Muscle of leg (tissue), 16 donors: ENCODE measurements around the gene IFNGR1. TPM values are rescaled to one million over a fixed set of nuclear protein-coding genes. Genes with fewer than 3 reads are reported as not detected.

Experiments
- DNase-seq: peaks from one replicate; pipeline ENCODE4 v3.0.0; 2013
- H3K27ac ChIP-seq: one replicate; pipeline ENCODE4 v1.5.1; 2013; ENCODE audit warnings: mild to moderate bottlenecking, low read length, control low read depth
- H3K27me3 ChIP-seq: one replicate; pipeline ENCODE4 v1.6.1; 2013; ENCODE audit warnings: low read length; ENCODE audit not compliant: control insufficient read depth, insufficient read depth
- H3K36me3 ChIP-seq: one replicate; pipeline ENCODE4 v1.6.1; 2013; ENCODE audit warnings: low read length; ENCODE audit not compliant: control insufficient read depth, insufficient read depth
- H3K4me1 ChIP-seq: one replicate; pipeline ENCODE4 v1.6.1; 2013; ENCODE audit warnings: low read length; ENCODE audit not compliant: control insufficient read depth, insufficient read depth
- H3K4me3 ChIP-seq: one replicate; pipeline ENCODE4 v1.5.1; 2013; ENCODE audit warnings: low read length, control low read depth
- H3K9me3 ChIP-seq: replicated peaks from 2 replicates; pipeline ENCODE4 v1.6.1; 2013; ENCODE audit warnings: low read depth, low read length; ENCODE audit not compliant: control insufficient read depth
- WGBS: methylation state at CpG from one replicate; pipeline ENCODE4 v1.1.5; 2013; ENCODE audit warnings: missing lambda C conversion rate; ENCODE audit not compliant: insufficient coverage; 5-methylcytosine and 5-hydroxymethylcytosine counted together
- long read RNA-seq, 11 donors: transcript quantifications; one replicate each; lab custom pipeline, GENCODE V29; 2026
- polyA plus RNA-seq, 8 donors: library from polyadenylated mRNA; unstranded; fragments of 120-200 nt; gene quantifications; one replicate each; pipeline versions ENCODE4 v1.2.1 to v1.2.3, GENCODE V29; 2013; ENCODE audit warnings: inconsistent platforms in 1 of 8, low replicate concordance in 1 of 8; ENCODE audit not compliant: insufficient read length in 8 of 8, insufficient read depth in 1 of 8
- total RNA-seq: library from RNA; stranded (reverse); fragments of 120-200 nt; gene quantifications from one replicate; pipeline ENCODE4 v1.2.4, GENCODE V29; 2013

IFNGR1 gene
- total RNA-seq (55.2 TPM), polyA plus RNA-seq (10 to 100 TPM; 41.8 to 50.1 (median 45.1) TPM)
- long read RNA-seq, donor 1, partial matches to known transcripts: 0 of 4 reads
- long read RNA-seq, donor 1, other reads (novel, unspliced or antisense): 0 of 4 reads
- long read RNA-seq, donor 2, partial matches to known transcripts: 0 of 3 reads
- long read RNA-seq, donor 2, other reads (novel, unspliced or antisense): 0 of 3 reads
- long read RNA-seq, donor 3, transcript IFNGR1-201 (7 exons, 2,139 nt): major isoform, 30 of 31 reads
- long read RNA-seq, donor 3, partial matches to known transcripts: 0 of 31 reads
- long read RNA-seq, donor 3, other reads (novel, unspliced or antisense): 0 of 31 reads
- long read RNA-seq, donor 4, transcript IFNGR1-201 (7 exons, 2,139 nt): major isoform, 15 of 15 reads
- long read RNA-seq, donor 4, partial matches to known transcripts: 0 of 15 reads
- long read RNA-seq, donor 4, other reads (novel, unspliced or antisense): 0 of 15 reads
- long read RNA-seq, donor 5, transcript IFNGR1-201 (7 exons, 2,139 nt): major isoform, 45 of 47 reads
- long read RNA-seq, donor 5, partial matches to known transcripts: 0 of 47 reads
- long read RNA-seq, donor 5, other reads (novel, unspliced or antisense): 0 of 47 reads
- long read RNA-seq, donor 6, transcript IFNGR1-201 (7 exons, 2,139 nt): major isoform, 32 of 38 reads
- long read RNA-seq, donor 6, partial matches to known transcripts: 5 of 38 reads
- long read RNA-seq, donor 6, other reads (novel, unspliced or antisense): 0 of 38 reads
- long read RNA-seq, donor 7, transcript IFNGR1-201 (7 exons, 2,139 nt): major isoform, 19 of 20 reads
- long read RNA-seq, donor 7, partial matches to known transcripts: 0 of 20 reads
- long read RNA-seq, donor 7, other reads (novel, unspliced or antisense): 0 of 20 reads
- long read RNA-seq, donor 8, transcript IFNGR1-201 (7 exons, 2,139 nt): major isoform, 12 of 12 reads
- long read RNA-seq, donor 8, partial matches to known transcripts: 0 of 12 reads
- long read RNA-seq, donor 8, other reads (novel, unspliced or antisense): 0 of 12 reads
- long read RNA-seq, donor 9, transcript IFNGR1-201 (7 exons, 2,139 nt): major isoform, 14 of 14 reads
- long read RNA-seq, donor 9, partial matches to known transcripts: 0 of 14 reads
- long read RNA-seq, donor 9, other reads (novel, unspliced or antisense): 0 of 14 reads
- long read RNA-seq, donor 10, transcript IFNGR1-201 (7 exons, 2,139 nt): major isoform, 27 of 33 reads
- long read RNA-seq, donor 10, partial matches to known transcripts: 6 of 33 reads
- long read RNA-seq, donor 10, other reads (novel, unspliced or antisense): 0 of 33 reads
- long read RNA-seq, donor 11, transcript IFNGR1-201 (7 exons, 2,139 nt): major isoform, 11 of 12 reads
- long read RNA-seq, donor 11, partial matches to known transcripts: 0 of 12 reads
- long read RNA-seq, donor 11, other reads (novel, unspliced or antisense): 0 of 12 reads

- Histone ChIP-seq H3K4me3 (peak within 1 kb of the TSS; percentile 84), H3K36me3 (no peaks in the 10 kb centered on the region), H3K4me1 (peaks cover 25% of the 10 kb centered on the region), H3K27ac (peak within 1 kb of the TSS; percentile 98), H3K9me3 (no peaks in the 10 kb centered on the region), H3K27me3 (no peaks in the 10 kb centered on the region)
- WGBS: 0% methylated on average over 45 of the region's 64 CpGs
- peak; percentile 98 for DNase-seq
Observed at GRCh38 chr6:137218917-137219663, at the start of gene IFNGR1. IFNGR1 (minus strand) TSS chr6:137219385; CDS start chr6:137219327, 58 bp downstream.

DNA sequence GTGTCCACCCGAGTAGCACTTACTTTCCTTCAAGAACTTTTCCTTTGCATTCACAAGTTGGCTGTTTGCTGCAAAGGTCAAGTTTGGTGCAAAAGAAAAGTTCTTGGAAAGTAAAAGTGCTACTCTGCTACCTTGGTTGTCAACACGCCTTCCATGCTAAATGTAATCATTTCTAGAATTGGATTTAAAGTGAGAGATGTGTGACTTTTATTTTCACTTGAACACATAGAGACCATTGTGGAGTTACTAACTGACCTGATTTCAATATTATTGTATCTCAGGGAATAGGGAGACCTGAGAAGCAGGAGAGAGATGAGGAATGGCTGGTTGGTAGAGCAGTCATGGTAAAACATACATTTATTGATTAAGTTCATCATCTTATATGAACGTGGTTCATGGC lies 49.7 kb upstream of the IFNGR1 start:
- H3K27ac ChIP-seq: no peak overlapping the region
- DNase-seq: no peak
- H3K9me3 ChIP-seq: no peaks in the 10 kb centered on the region
- H3K27me3 ChIP-seq: no peaks in the 10 kb centered on the region
- no CpG with 5 or more reads among the region's 3 CpGs for WGBS
- H3K4me3 ChIP-seq: no peak overlapping the region
- no peaks in the 10 kb centered on the region for H3K4me1 ChIP-seq
- no peaks in the 10 kb centered on the region for H3K36me3 ChIP-seq

DNA sequence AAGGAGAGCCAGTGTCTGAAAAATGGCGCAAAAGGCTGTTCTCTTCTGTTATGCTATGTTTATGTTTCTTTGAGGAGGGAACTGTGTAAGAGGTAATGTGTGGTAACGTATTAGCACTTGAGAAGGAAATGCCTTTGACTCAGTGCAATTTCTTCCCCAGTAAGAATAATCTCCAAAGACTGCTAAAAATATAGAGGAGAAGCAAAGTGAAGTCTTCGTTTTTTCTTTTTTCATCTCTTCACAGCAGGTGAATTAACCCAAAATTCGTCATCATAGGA lies 47.1 kb upstream of the IFNGR1 start:
- Histone ChIP-seq H3K27ac (no peak overlapping the region), H3K9me3 (no peaks in the 10 kb centered on the region), H3K27me3 (no peaks in the 10 kb centered on the region), H3K4me3 (no peak overlapping the region), H3K36me3 (no peaks in the 10 kb centered on the region), H3K4me1 (peaks cover under 1% of the 10 kb centered on the region)
- no peak for DNase-seq
- WGBS: no CpG with 5 or more reads among the region's 4 CpGs

GRCh38 chr6:137265561-137266308 lies 46.5 kb upstream of the IFNGR1 start:
- no peak overlapping the region for H3K27ac ChIP-seq
- no peaks in the 10 kb centered on the region for H3K36me3 ChIP-seq
- no peak overlapping the region for H3K4me3 ChIP-seq
- peaks cover 3% of the 10 kb centered on the region for H3K4me1 ChIP-seq
- peak; percentile 40 for DNase-seq
- H3K27me3 ChIP-seq: no peaks in the 10 kb centered on the region
- WGBS: 36% methylated on average over 4 of the region's 7 CpGs
- H3K9me3 ChIP-seq: no peaks in the 10 kb centered on the region

DNA sequence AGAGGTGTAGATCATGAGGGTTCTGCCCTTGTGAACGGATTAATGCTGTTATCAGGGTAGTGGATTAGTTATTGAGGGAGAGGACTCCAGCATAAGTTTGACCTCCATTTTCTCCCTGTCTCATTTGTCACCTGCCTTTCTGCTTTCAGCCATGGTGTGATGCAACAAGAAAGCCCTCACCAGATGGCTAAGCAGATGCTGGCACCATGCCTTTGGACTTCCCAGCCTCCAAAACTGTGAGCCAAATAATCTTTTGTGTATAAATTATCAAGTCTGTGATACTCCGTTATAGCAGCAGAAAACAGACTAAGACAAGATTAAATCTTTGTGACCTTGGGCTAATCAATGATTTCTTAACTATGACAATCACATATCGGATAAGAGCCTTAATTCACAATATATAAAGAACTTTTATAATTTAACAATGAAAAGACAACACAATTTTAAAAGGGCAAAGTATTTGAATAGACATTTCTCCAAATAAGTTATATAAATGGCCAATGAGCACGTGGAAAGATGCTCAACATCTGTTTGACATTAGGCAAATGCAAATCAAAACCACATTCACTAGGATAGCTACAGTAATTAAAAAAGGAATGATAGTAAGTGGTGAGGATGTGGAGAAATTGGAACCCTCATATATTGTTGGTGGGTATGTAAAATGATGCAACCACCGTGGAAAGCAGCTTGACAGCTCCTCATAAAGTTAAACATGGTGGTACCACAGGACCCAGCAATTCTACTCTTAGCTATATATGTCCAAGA lies 45.3 kb upstream of the IFNGR1 start:
- Histone ChIP-seq H3K27ac (no peak overlapping the region), H3K4me3 (no peak overlapping the region), H3K36me3 (no peaks in the 10 kb centered on the region), H3K4me1 (peaks cover 3% of the 10 kb centered on the region), H3K27me3 (no peaks in the 10 kb centered on the region), H3K9me3 (no peaks in the 10 kb centered on the region)
- no CpG with 5 or more reads among the region's 5 CpGs for WGBS
- no peak for DNase-seq

DNA sequence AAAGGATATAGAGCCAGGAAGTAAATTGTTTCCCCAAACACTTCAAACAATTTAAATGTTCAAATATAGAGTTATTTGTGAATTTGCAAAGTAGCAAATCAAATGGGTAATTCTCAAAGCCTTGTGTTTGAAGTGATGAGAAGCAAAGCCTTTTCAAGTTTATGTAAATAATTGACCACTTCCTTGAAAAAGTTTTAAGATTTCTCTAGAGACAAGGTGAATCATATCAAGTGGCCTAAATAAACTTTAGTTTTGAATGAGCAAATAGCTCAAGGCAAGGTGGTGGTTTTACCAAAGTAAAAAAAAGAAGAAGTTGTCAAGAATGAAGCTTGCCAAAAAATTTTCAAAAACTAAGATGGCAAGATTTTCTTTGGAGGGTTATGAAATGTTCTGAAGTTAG lies 42.6 kb upstream of the IFNGR1 start:
- Histone ChIP-seq H3K4me3 (no peak overlapping the region), H3K9me3 (no peaks in the 10 kb centered on the region), H3K36me3 (no peaks in the 10 kb centered on the region), H3K27ac (no peak overlapping the region), H3K27me3 (no peaks in the 10 kb centered on the region), H3K4me1 (peaks cover 3% of the 10 kb centered on the region)
- no peak for DNase-seq

DNA sequence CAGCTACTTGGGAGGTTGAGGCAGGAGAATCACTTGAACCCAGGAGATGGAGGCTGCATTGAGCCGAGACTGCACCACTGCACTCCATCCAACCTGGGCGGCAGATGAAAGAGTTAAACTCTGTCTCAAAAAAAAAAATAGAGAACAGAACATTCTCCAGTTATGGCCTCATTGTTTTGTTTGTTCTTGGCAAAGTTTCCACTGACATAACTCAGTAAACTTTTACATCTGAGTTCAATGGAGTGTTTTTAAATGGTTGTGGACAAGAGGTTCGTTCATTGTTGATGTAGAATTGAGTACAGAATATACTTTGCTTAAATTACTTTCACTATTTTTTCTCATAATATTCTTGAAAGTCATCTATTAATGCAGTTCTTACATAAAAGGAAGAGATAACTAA lies 42.2 kb upstream of the IFNGR1 start:
- no peaks in the 10 kb centered on the region for H3K36me3 ChIP-seq
- H3K4me1 ChIP-seq: peaks cover 3% of the 10 kb centered on the region
- no peak overlapping the region for H3K4me3 ChIP-seq
- no peaks in the 10 kb centered on the region for H3K27me3 ChIP-seq
- WGBS: no CpG with 5 or more reads among the region's 3 CpGs
- H3K9me3 ChIP-seq: peaks cover 1% of the 10 kb centered on the region
- H3K27ac ChIP-seq: no peak overlapping the region
- peak; percentile 86 for DNase-seq

- H3K4me1 ChIP-seq: peaks cover 3% of the 10 kb centered on the region
- no peak overlapping the region for H3K4me3 ChIP-seq
- H3K36me3 ChIP-seq: no peaks in the 10 kb centered on the region
- peaks cover 5% of the 10 kb centered on the region for H3K9me3 ChIP-seq
- no peak for DNase-seq
- WGBS: no CpG with 5 or more reads among the region's 6 CpGs
- no peaks in the 10 kb centered on the region for H3K27me3 ChIP-seq
- no peak overlapping the region for H3K27ac ChIP-seq
Observed at GRCh38 chr6:137260217-137260616, 41.0 kb upstream of the IFNGR1 start.
